ENCODE data around the gene CALML6. TPM values are rescaled to one million over a fixed set of nuclear protein-coding genes. Genes with fewer than 3 reads are reported as not detected.

Gene CALML6
- total and polyA plus RNA-seq, 2 of the 4 experiments (the other 2 are of a cell fraction) = 0.91 TPM; not detected in 1

- Histone ChIP-seq H2BK15ac (ENCODE audit: low read depth, low read length) (no peak overlapping the region), H3K56ac (ENCODE audit: extremely low read depth, insufficient read depth, low read length) (no peak overlapping the region), H4K91ac (ENCODE audit: insufficient read depth, low read depth, low read length) (no peak overlapping the region), H4K5ac (ENCODE audit: low read depth, low read length) (no peak overlapping the region), H3K4me1 (ENCODE audit: control insufficient read depth, insufficient read depth, low read length) (no peaks in the 10 kb centered on the region), H3K9me3 (ENCODE audit: control insufficient read depth, insufficient read depth, low read length) (peaks cover 3% of the 10 kb centered on the region; the same call in 1 of the 2 replicates), H2BK20ac (ENCODE audit: low read depth, low read length) (no peak overlapping the region), H2AK9ac (replicated peaks; ENCODE audit: low read depth, low read length, poor library complexity) (no peak overlapping the region), H3K4me2 (ENCODE audit: low read depth, low read length) (no peak overlapping the region), H2AFZ (replicated peaks; ENCODE audit: low read length, poor library complexity) (no peak overlapping the region), H3K4me3 (ENCODE audit: insufficient read depth, low read depth, low read length) (no peak overlapping the region), H3K36me3 (ENCODE audit: control insufficient read depth, insufficient read depth, low read length) (no peaks in the 10 kb centered on the region), H3K27me3 (ENCODE audit: control insufficient read depth, insufficient read depth, low read length) (peaks cover 2% of the 10 kb centered on the region; the same call in 1 of the 2 replicates), H2AK5ac (ENCODE audit: low read depth, low read length) (no peak overlapping the region), H3K18ac (ENCODE audit: low read depth, low read length) (no peak overlapping the region), H3K9ac (ENCODE audit: low read depth, low read length) (no peak overlapping the region), H4K8ac (ENCODE audit: low read depth in 2 of 2, low read length in 2 of 2) (no peak overlapping the region), H2BK120ac (ENCODE audit: low read depth, low read length) (no peak overlapping the region), H3K4ac (ENCODE audit: low read depth, low read length) (no peak overlapping the region), H3K27ac (ENCODE audit: insufficient read depth, low read length) (no peak overlapping the region), H4K20me1 (ENCODE audit: insufficient read depth, low read length) (no peaks in the 10 kb centered on the region), H3K79me1 (ENCODE audit: low read depth in 1 of 2, low read length in 2 of 2) (no peaks in the 10 kb centered on the region), H2BK5ac (ENCODE audit: low read depth, low read length, poor library complexity, severe bottlenecking) (no peak overlapping the region), H3K9me1 (ENCODE audit: insufficient read depth, low read length) (peaks cover 2% of the 10 kb centered on the region), H3K14ac (replicated peaks; ENCODE audit: low read depth, low read length) (no peak overlapping the region), H3K23ac (ENCODE audit: low read depth, low read length) (no peak overlapping the region)
- ChIA-PET CTCF (no interaction called here), POLR2A (ENCODE audit: unreplicated experiment) (no interaction called here)
- DNase-seq (no peak), ATAC-seq (ENCODE audit: low read depth) (no peak)
- in situ Hi-C loops (cut with MboI; ENCODE audit: low sequenced_read_pairs) (no loop called here), intact Hi-C loops (cut with micrococcal nuclease) (no loop called here), dilution Hi-C loops (cut with HindIII; ENCODE audit: low sequenced_read_pairs, unreplicated experiment) (no loop called here)
- no TSS peak for BruUV-seq (replicated peaks)
- 54% methylated on average over 2 of the region's 16 CpGs; no CpG with 5 or more reads in 1 of the 2 experiments for WGBS, 2 experiments (ENCODE audit: extremely low coverage in 2 of 2, insufficient read length in 1 of 2)
- no peak for TF ChIP-seq MAFK (IDR thresholded peaks at IDR 0.05; ENCODE audit: low read depth, low read length)
- TF ChIP-seq CHD1 (IDR thresholded peaks at IDR 0.05; ENCODE audit: low read depth, low read length) = no peak
- no peak for TF ChIP-seq POLR2A (IDR thresholded peaks at IDR 0.05; ENCODE audit: low read depth, low read length)
- TF ChIP-seq MAZ (IDR thresholded peaks at IDR 0.05; ENCODE audit: borderline replicate concordance, low read depth, low read length) = no peak
- TF ChIP-seq CEBPB (IDR thresholded peaks at IDR 0.05; ENCODE audit: low read depth, low read length) = no peak
- no peak for TF ChIP-seq RFX5 (IDR thresholded peaks at IDR 0.05; ENCODE audit: low read depth, low read length)
- no peak for TF ChIP-seq NFE2L2 (IDR thresholded peaks at IDR 0.05; ENCODE audit: low read depth, low read length)
- TF ChIP-seq CTCF (conservative IDR thresholded peaks at IDR 0.05; ENCODE audit: low read depth, low read length) = no peak
- TF ChIP-seq FOS (IDR thresholded peaks at IDR 0.05; ENCODE audit: low read depth, low read length) = no peak
- TF ChIP-seq ELK1 (IDR thresholded peaks at IDR 0.05; ENCODE audit: borderline replicate concordance, low read depth, low read length) = no peak
- TF ChIP-seq RCOR1 (IDR thresholded peaks at IDR 0.05; ENCODE audit: insufficient replicate concordance, low read length) = no peak
- TF ChIP-seq USF2 (IDR thresholded peaks at IDR 0.05; ENCODE audit: low read depth, low read length) = no peak
- no peak for TF ChIP-seq BHLHE40 (IDR thresholded peaks at IDR 0.05; ENCODE audit: low read depth, low read length)
Measured at GRCh38 chr1:1899266-1899966, 15.6 kb upstream of the CALML6 start.

All from IMR-90 (cell line).